GM23248 (cell line): ENCODE data around the gene ABL1. TPM values are rescaled to one million over a fixed set of nuclear protein-coding genes. Genes with fewer than 3 reads are reported as not detected.

ENCODE experiments used
- DNase-seq: peaks from one replicate; pipeline ENCODE4 v3.0.0-alpha.2; 2015
- H2AFZ ChIP-seq: fragments of 200-600 bp; sonication (generic); 2 replicates; pipeline ENCODE4 v1.6.1; 2016; ENCODE audit warnings: antibody characterized with exemption
- H3F3A ChIP-seq: fragments of 200-600 bp; sonication (generic); 2 replicates; pipeline ENCODE4 v1.6.1; 2016; ENCODE audit warnings: mild to moderate bottlenecking, antibody characterized with exemption, mixed run types; ENCODE audit not compliant: insufficient read depth
- H3K27ac ChIP-seq: fragments of 200-600 bp; sonication (generic); 2 replicates; pipeline ENCODE4 v1.5.1; 2016; ENCODE audit warnings: mild to moderate bottlenecking
- H3K27me3 ChIP-seq: fragments of 200-600 bp; sonication (generic); replicated peaks from 2 replicates; pipeline ENCODE4 v1.6.1; 2016; ENCODE audit warnings: mild to moderate bottlenecking; ENCODE audit not compliant: insufficient read depth
- H3K36me3 ChIP-seq: fragments of 200-600 bp; sonication (generic); 2 replicates; pipeline ENCODE4 v1.6.1; 2016; ENCODE audit warnings: low read depth, mild to moderate bottlenecking
- H3K4me1 ChIP-seq: fragments of 200-600 bp; sonication (generic); 2 replicates; pipeline ENCODE4 v1.6.1; 2016; ENCODE audit warnings: mild to moderate bottlenecking; ENCODE audit not compliant: insufficient read depth
- H3K4me2 ChIP-seq: fragments of 200-600 bp; sonication (generic); one replicate; pipeline ENCODE4 v1.6.1; 2016; ENCODE audit warnings: mild to moderate bottlenecking; ENCODE audit not compliant: unreplicated experiment
- H3K4me3 ChIP-seq: fragments of 200-600 bp; sonication (generic); 2 replicates; pipeline ENCODE4 v1.5.1; 2016; ENCODE audit warnings: mild to moderate bottlenecking
- H3K79me2 ChIP-seq: fragments of 200-600 bp; sonication (generic); 2 replicates; pipeline ENCODE4 v1.6.1; 2016; ENCODE audit warnings: mild to moderate bottlenecking; ENCODE audit not compliant: insufficient read depth
- H3K9ac ChIP-seq: fragments of 200-600 bp; sonication (generic); 2 replicates; pipeline ENCODE4 v1.6.1; 2016; ENCODE audit warnings: mild to moderate bottlenecking
- H3K9me2 ChIP-seq: fragments of 200-600 bp; sonication (generic); 2 replicates; pipeline ENCODE4 v1.6.1; 2016; ENCODE audit warnings: mixed run types, mild to moderate bottlenecking, moderate library complexity; ENCODE audit not compliant: insufficient read depth
- H3K9me3 ChIP-seq: fragments of 200-600 bp; sonication (generic); one replicate; pipeline ENCODE4 v1.6.1; 2017; ENCODE audit warnings: low read depth
- H4K20me1 ChIP-seq: fragments of 200-600 bp; sonication (generic); 2 replicates; pipeline ENCODE4 v1.6.0; 2016; ENCODE audit not compliant: insufficient read depth
- EZH2 ChIP-seq: fragments of 200-600 bp; sonication (generic); IDR thresholded peaks from 2 replicates; pipeline ENCODE4 v1.6.1; 2018; ENCODE audit warnings: antibody characterized with exemption, mild to moderate bottlenecking; ENCODE audit not compliant: insufficient read depth, poor library complexity, severe bottlenecking
- EZH2phosphoT487 ChIP-seq: fragments of 200-600 bp; sonication (generic); IDR thresholded peaks from 2 replicates; pipeline ENCODE4 v1.6.1; 2018; ENCODE audit warnings: antibody characterized with exemption, moderate library complexity, mild to moderate bottlenecking, low read depth; ENCODE audit not compliant: insufficient read depth
- WGBS, 2 experiments: methylation state at CpG; one replicate each; pipeline ENCODE4 v1.1.6; 2015 to 2017; ENCODE audit warnings: low lambda C conversion rate in 2 of 2, low coverage in 1 of 2; ENCODE audit errors: missing lambda C conversion rate in 2 of 2; 5-methylcytosine and 5-hydroxymethylcytosine counted together
- in situ Hi-C: fragments of 300-500 bp; cut with MboI; formaldehyde crosslinking; loops from 2 replicates; pipeline ENCODE4 v1.15.0; 2020
- polyA plus RNA-seq: library from polyadenylated mRNA; unstranded; fragments of >200 nt; fragmentation: Nextera tagmentation; extraction: Ambion mirVana; gene quantifications from 2 replicates; pipeline ENCODE4 v1.2.1, GENCODE V29; 2016
- total RNA-seq: library from RNA; depleted of rRNA; stranded (reverse); fragments of >200 nt; shearing (Covaris generic); gene quantifications from 2 replicates; pipeline ENCODE4 v1.2.3, GENCODE V29; 2014

ABL1 gene
- total and polyA plus RNA-seq, 2 experiments from 2014 or later, result 22.9 to 66.1 TPM

DNA sequence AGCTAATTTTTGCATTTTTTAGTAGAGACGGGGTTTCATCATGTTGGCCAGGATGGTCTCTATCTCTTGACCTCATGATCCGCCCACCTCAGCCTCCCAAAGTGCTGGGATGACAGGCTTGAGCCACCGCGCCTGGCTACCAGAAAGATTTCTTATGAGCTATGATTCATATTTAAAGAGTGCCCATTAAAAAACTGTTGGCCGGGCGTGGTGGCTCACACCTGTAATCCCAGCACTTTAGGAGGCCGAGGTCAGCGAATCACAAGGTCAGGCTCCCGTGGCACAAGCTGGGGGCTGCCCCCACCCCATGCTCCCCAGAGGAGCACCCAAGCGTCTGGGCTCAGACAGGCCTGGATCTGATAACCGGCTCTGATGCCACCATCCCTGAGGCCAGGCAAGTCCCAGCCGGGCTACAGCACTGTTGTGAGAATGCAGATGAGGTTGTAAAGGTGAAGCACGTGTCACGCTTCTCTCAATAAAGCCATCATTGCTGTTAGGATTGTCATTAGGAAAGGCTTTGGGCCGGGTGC lies 47.7 kb downstream of the ABL1 start:
- peaks cover 43% of the 10 kb centered on the region for H3K79me2 ChIP-seq
- H3K27ac ChIP-seq, result no peak overlapping the region
- DNase-seq, result no peak
- H3F3A ChIP-seq, result peaks cover 14% of the 10 kb centered on the region
- H3K9me3 ChIP-seq, result no peaks in the 10 kb centered on the region
- no peak overlapping the region for H2AFZ ChIP-seq
- no peak for TF ChIP-seq EZH2phosphoT487
- TF ChIP-seq EZH2, result no peak
- no peaks in the 10 kb centered on the region for H3K4me1 ChIP-seq
- H3K9ac ChIP-seq, result no peak overlapping the region
- H3K9me2 ChIP-seq, result no peaks in the 10 kb centered on the region
- in situ Hi-C loops, result no loop called here
- WGBS, 2 experiments, result 89% methylated on average over 14 to 15 of the region's 15 CpGs
- no peak overlapping the region for H3K4me2 ChIP-seq
- H3K36me3 ChIP-seq, result peaks cover 75% of the 10 kb centered on the region
- H3K4me3 ChIP-seq, result no peak overlapping the region
- no peaks in the 10 kb centered on the region for H3K27me3 ChIP-seq
- peaks cover 3% of the 10 kb centered on the region; the same call in 1 of the 2 replicates for H4K20me1 ChIP-seq

DNA sequence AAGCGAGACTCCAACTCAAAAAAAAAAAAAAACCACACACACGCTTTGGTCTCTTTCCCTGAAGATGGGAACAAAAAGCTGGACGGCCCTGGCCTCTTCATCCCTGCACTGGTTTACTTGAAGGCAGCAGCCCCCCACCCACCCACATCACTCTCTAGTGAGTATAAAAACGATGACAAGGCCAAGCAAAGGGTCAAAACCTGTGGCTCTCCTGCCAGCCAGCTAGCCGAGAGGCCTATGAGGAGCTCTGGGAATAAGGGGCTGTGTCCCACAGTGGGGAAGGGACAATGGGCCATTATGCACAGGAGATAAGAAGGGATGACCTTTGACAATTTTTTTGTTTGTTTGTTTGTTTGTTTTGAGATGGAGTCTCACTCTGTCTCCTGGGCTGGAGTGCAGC lies 48.4 kb downstream of the ABL1 start:
- Histone ChIP-seq H3K27ac (no peak overlapping the region), H3K79me2 (peaks cover 36% of the 10 kb centered on the region), H3K4me3 (no peak overlapping the region), H4K20me1 (peaks cover 3% of the 10 kb centered on the region; the same call in 1 of the 2 replicates), H2AFZ (no peak overlapping the region), H3F3A (peaks cover 14% of the 10 kb centered on the region), H3K4me1 (no peaks in the 10 kb centered on the region), H3K9me2 (no peaks in the 10 kb centered on the region), H3K9ac (no peak overlapping the region), H3K36me3 (peaks cover 75% of the 10 kb centered on the region), H3K4me2 (no peak overlapping the region), H3K27me3 (no peaks in the 10 kb centered on the region), H3K9me3 (no peaks in the 10 kb centered on the region)
- TF ChIP-seq EZH2, result no peak
- TF ChIP-seq EZH2phosphoT487, result no peak
- in situ Hi-C loops, result no loop called here
- 84 to 87% methylated on average over 5 of the region's 5 CpGs for WGBS, 2 experiments
- no peak for DNase-seq

DNA sequence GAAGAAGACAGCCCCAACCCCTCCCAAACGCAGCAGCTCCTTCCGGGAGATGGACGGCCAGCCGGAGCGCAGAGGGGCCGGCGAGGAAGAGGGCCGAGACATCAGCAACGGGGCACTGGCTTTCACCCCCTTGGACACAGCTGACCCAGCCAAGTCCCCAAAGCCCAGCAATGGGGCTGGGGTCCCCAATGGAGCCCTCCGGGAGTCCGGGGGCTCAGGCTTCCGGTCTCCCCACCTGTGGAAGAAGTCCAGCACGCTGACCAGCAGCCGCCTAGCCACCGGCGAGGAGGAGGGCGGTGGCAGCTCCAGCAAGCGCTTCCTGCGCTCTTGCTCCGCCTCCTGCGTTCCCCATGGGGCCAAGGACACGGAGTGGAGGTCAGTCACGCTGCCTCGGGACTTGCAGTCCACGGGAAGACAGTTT lies 49.1 kb downstream of the ABL1 start:
- Histone ChIP-seq H3K4me1 (no peaks in the 10 kb centered on the region), H3K27ac (no peak overlapping the region), H3K9me3 (no peaks in the 10 kb centered on the region), H3K9ac (no peak overlapping the region), H3K36me3 (peaks cover 77% of the 10 kb centered on the region), H2AFZ (no peak overlapping the region), H3K79me2 (peaks cover 29% of the 10 kb centered on the region), H3K27me3 (no peaks in the 10 kb centered on the region), H4K20me1 (peaks cover 3% of the 10 kb centered on the region; the same call in 1 of the 2 replicates), H3F3A (peaks cover 13% of the 10 kb centered on the region), H3K4me2 (no peak overlapping the region), H3K9me2 (no peaks in the 10 kb centered on the region), H3K4me3 (no peak overlapping the region)
- TF ChIP-seq EZH2phosphoT487 (no peak), EZH2 (no peak)
- 90 to 91% methylated on average over 22 to 25 of the region's 25 CpGs for WGBS, 2 experiments
- DNase-seq, result no peak
- in situ Hi-C loops, result no loop called here

DNA sequence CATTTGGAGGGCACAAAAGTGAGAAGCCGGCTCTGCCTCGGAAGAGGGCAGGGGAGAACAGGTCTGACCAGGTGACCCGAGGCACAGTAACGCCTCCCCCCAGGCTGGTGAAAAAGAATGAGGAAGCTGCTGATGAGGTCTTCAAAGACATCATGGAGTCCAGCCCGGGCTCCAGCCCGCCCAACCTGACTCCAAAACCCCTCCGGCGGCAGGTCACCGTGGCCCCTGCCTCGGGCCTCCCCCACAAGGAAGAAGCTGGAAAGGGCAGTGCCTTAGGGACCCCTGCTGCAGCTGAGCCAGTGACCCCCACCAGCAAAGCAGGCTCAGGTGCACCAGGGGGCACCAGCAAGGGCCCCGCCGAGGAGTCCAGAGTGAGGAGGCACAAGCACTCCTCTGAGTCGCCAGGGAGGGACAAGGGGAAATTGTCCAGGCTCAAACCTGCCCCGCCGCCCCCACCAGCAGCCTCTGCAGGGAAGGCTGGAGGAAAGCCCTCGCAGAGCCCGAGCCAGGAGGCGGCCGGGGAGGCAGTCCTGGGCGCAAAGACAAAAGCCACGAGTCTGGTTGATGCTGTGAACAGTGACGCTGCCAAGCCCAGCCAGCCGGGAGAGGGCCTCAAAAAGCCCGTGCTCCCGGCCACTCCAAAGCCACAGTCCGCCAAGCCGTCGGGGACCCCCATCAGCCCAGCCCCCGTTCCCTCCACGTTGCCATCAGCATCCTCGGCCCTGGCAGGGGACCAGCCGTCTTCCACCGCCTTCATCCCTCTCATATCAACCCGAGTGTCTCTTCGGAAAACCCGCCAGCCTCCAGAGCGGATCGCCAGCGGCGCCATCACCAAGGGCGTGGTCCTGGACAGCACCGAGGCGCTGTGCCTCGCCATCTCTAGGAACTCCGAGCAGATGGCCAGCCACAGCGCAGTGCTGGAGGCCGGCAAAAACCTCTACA lies 49.8 kb downstream of the ABL1 start:
- 87 to 88% methylated on average over 42 to 47 of the region's 47 CpGs for WGBS, 2 experiments
- no peaks in the 10 kb centered on the region for H3K4me1 ChIP-seq
- no peaks in the 10 kb centered on the region for H4K20me1 ChIP-seq
- H3F3A ChIP-seq, result 0 out of 2 replicates have a peak, but pooled peaks cover 7% of the 10 kb centered on the region
- no peak overlapping the region for H2AFZ ChIP-seq
- no peaks in the 10 kb centered on the region for H3K9me3 ChIP-seq
- H3K9ac ChIP-seq, result no peak overlapping the region
- no peaks in the 10 kb centered on the region for H3K27me3 ChIP-seq
- no peak overlapping the region for H3K4me2 ChIP-seq
- H3K79me2 ChIP-seq, result peaks cover 22% of the 10 kb centered on the region
- no peak overlapping the region for H3K4me3 ChIP-seq
- no peaks in the 10 kb centered on the region for H3K9me2 ChIP-seq
- in situ Hi-C loops, result no loop called here
- no peak overlapping the region for H3K27ac ChIP-seq
- no peak for TF ChIP-seq EZH2
- TF ChIP-seq EZH2phosphoT487, result no peak
- DNase-seq, result no peak
- peaks cover 70% of the 10 kb centered on the region for H3K36me3 ChIP-seq
